ENCODE results near the gene TRIP6.

GRCh38 chr7:100886936-100887515, 19.8 kb downstream of the TRIP6 start:
- TF ChIP-seq POLR2A (IDR thresholded peaks at IDR 0.05) (no peak), CTCF (IDR thresholded peaks at IDR 0.05) (no peak), EP300 (IDR thresholded peaks at IDR 0.05) (no peak)
